Type B pancreatic cell (in vitro differentiated cells): ENCODE measurements around the gene PBOV1. TPM values are rescaled to one million over a fixed set of nuclear protein-coding genes. Genes with fewer than 3 reads are reported as not detected.

Source experiments
- DNase-seq: peaks from one replicate; pipeline ENCODE4 v3.0.0; 2021; ENCODE audit warnings: mixed read lengths; ENCODE audit not compliant: unreplicated experiment; ENCODE audit errors: extremely low spot score
- H3K27ac Mint-ChIP-seq: 2 replicates; pipeline ENCODE4 v1.8.0; 2021; ENCODE audit warnings: mild to moderate bottlenecking, mixed read lengths
- H3K27me3 Mint-ChIP-seq: 2 replicates; pipeline ENCODE4 v1.8.0; 2021; ENCODE audit warnings: mixed read lengths
- H3K36me3 Mint-ChIP-seq: 2 replicates; pipeline ENCODE4 v1.8.0; 2021; ENCODE audit warnings: mixed read lengths
- H3K4me1 Mint-ChIP-seq: one replicate; pipeline ENCODE4 v1.8.0; 2021; ENCODE audit warnings: mixed read lengths; ENCODE audit not compliant: unreplicated experiment
- H3K4me3 Mint-ChIP-seq: 2 replicates; pipeline ENCODE4 v1.8.0; 2021; ENCODE audit warnings: mild to moderate bottlenecking, mixed read lengths
- H3K9me3 Mint-ChIP-seq: 2 replicates; pipeline ENCODE4 v1.8.0; 2021; ENCODE audit warnings: mixed read lengths
- CTCF ChIP-seq: fragments of 200-600 bp; sonication (generic); conservative IDR thresholded peaks from 2 replicates; pipeline ENCODE4 v1.5.0; 2021; ENCODE audit warnings: antibody characterized with exemption, mild to moderate bottlenecking
- total RNA-seq: library from RNA; stranded (reverse); gene quantifications from 2 replicates; pipeline ENCODE4 v1.2.1, GENCODE V29; 2021; ENCODE audit warnings: low replicate concordance

Gene PBOV1
- total RNA-seq, 1 donor from 2014 or later: not detected

- Mint-ChIP-seq H3K4me3 (no peak overlapping the region), H3K27me3 (no peaks in the 10 kb centered on the region), H3K9me3 (no peaks in the 10 kb centered on the region), H3K27ac (no peak overlapping the region), H3K4me1 (peaks cover 3% of the 10 kb centered on the region), H3K36me3 (no peaks in the 10 kb centered on the region)
- no peak for DNase-seq
- TF ChIP-seq CTCF: no peak
These were observed 21.5 kb upstream of the PBOV1 start for GRCh38 chr6:138239774-138240173.

GRCh38 chr6:138238368-138238767 lies 20.1 kb upstream of the PBOV1 start:
- H3K4me3 Mint-ChIP-seq: no peak overlapping the region
- no peak overlapping the region for H3K27ac Mint-ChIP-seq
- H3K27me3 Mint-ChIP-seq: no peaks in the 10 kb centered on the region
- H3K36me3 Mint-ChIP-seq: no peaks in the 10 kb centered on the region
- H3K4me1 Mint-ChIP-seq: peaks cover 8% of the 10 kb centered on the region
- TF ChIP-seq CTCF: no peak
- H3K9me3 Mint-ChIP-seq: no peaks in the 10 kb centered on the region
- no peak for DNase-seq

- no peak overlapping the region for H3K27ac Mint-ChIP-seq
- H3K4me3 Mint-ChIP-seq: no peak overlapping the region
- no peak for TF ChIP-seq CTCF
- no peak for DNase-seq
- H3K27me3 Mint-ChIP-seq: no peaks in the 10 kb centered on the region
- H3K4me1 Mint-ChIP-seq: peaks cover 8% of the 10 kb centered on the region
- H3K36me3 Mint-ChIP-seq: peaks cover 4% of the 10 kb centered on the region
- no peaks in the 10 kb centered on the region for H3K9me3 Mint-ChIP-seq
These were observed 19.2 kb upstream of the PBOV1 start for GRCh38 chr6:138237463-138237862.

GRCh38 chr6:138235693-138236092 lies 17.4 kb upstream of the PBOV1 start:
- Mint-ChIP-seq H3K9me3 (no peaks in the 10 kb centered on the region), H3K36me3 (peaks cover 4% of the 10 kb centered on the region), H3K27ac (no peak overlapping the region), H3K27me3 (no peaks in the 10 kb centered on the region), H3K4me1 (peaks cover 18% of the 10 kb centered on the region), H3K4me3 (no peak overlapping the region)
- DNase-seq: no peak
- TF ChIP-seq CTCF: no peak

GRCh38 chr6:138235205-138235604 lies 16.9 kb upstream of the PBOV1 start:
- no peak for DNase-seq
- TF ChIP-seq CTCF: no peak
- Mint-ChIP-seq H3K27ac (no peak overlapping the region), H3K27me3 (no peaks in the 10 kb centered on the region), H3K4me3 (no peak overlapping the region), H3K36me3 (peaks cover 4% of the 10 kb centered on the region), H3K9me3 (no peaks in the 10 kb centered on the region), H3K4me1 (peaks cover 17% of the 10 kb centered on the region)

GRCh38 chr6:138234363-138234762 lies 16.1 kb upstream of the PBOV1 start:
- Mint-ChIP-seq H3K9me3 (no peaks in the 10 kb centered on the region), H3K4me3 (no peak overlapping the region), H3K27ac (peak overlapping the region; percentile 35), H3K4me1 (peaks cover 22% of the 10 kb centered on the region), H3K36me3 (peaks cover 4% of the 10 kb centered on the region), H3K27me3 (no peaks in the 10 kb centered on the region)
- TF ChIP-seq CTCF: no peak
- DNase-seq: no peak
